ENCODE data around the gene HIRA.

DNA sequence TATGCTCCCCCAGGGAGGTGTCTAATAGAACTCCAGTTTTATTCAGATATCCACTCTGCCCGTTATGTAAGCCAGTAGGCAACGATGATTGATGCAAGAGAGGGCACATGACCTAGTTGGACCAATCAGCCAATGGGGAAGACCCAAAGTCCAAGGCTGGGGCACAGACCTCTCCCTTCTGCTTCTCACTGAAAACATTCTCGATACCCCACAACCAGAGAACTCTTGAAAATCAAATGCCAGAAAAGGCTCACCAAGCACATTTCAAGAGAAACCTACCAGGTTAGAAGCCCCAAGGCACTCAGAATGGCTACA, 7.4 kb downstream of the HIRA start:
- TF ChIP-seq CTBP2 (IDR thresholded peaks at IDR 0.05; ENCODE audit: borderline replicate concordance, insufficient read depth, insufficient read length, low read length) (no peak), TAF1 (IDR thresholded peaks at IDR 0.05; ENCODE audit: low read depth, low read length) (no peak), EP300 (IDR thresholded peaks at IDR 0.05; ENCODE audit: borderline replicate concordance in 1 of 2, low read depth in 2 of 2, low read length in 2 of 2) (no peak), POLR2A (IDR thresholded peaks at IDR 0.05; ENCODE audit: control extremely low read depth in 1 of 2, low read depth in 2 of 2, low read length in 2 of 2) (no peak), RAD21 (IDR thresholded peaks at IDR 0.05 in 1 of 2, conservative IDR thresholded peaks at IDR 0.05 in 1 of 2; ENCODE audit: low read depth in 2 of 2, low read length in 2 of 2) (no peak), POLR2AphosphoS5 (IDR thresholded peaks at IDR 0.05; ENCODE audit: low read depth, low read length) (no peak), CBX8 (IDR thresholded peaks at IDR 0.05; ENCODE audit: borderline replicate concordance, low read depth, low read length) (no peak), BRCA1 (IDR thresholded peaks at IDR 0.05; ENCODE audit: low read depth, low read length) (no peak), TEAD4 (IDR thresholded peaks at IDR 0.05; ENCODE audit: low read depth, low read length) (no peak), RNF2 (IDR thresholded peaks at IDR 0.05; ENCODE audit: borderline replicate concordance, low read depth, low read length, missing control alignments, poor library complexity, severe bottlenecking) (no peak)
- TF ChIP-seq, protein P1, sequence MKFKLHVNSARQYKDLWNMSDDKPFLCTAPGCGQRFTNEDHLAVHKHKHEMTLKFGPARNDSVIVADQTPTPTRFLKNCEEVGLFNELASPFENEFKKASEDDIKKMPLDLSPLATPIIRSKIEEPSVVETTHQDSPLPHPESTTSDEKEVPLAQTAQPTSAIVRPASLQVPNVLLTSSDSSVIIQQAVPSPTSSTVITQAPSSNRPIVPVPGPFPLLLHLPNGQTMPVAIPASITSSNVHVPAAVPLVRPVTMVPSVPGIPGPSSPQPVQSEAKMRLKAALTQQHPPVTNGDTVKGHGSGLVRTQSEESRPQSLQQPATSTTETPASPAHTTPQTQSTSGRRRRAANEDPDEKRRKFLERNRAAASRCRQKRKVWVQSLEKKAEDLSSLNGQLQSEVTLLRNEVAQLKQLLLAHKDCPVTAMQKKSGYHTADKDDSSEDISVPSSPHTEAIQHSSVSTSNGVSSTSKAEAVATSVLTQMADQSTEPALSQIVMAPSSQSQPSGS (IDR thresholded peaks at IDR 0.05; ENCODE audit: low read length): no peak
- TF ChIP-seq, protein P2, sequence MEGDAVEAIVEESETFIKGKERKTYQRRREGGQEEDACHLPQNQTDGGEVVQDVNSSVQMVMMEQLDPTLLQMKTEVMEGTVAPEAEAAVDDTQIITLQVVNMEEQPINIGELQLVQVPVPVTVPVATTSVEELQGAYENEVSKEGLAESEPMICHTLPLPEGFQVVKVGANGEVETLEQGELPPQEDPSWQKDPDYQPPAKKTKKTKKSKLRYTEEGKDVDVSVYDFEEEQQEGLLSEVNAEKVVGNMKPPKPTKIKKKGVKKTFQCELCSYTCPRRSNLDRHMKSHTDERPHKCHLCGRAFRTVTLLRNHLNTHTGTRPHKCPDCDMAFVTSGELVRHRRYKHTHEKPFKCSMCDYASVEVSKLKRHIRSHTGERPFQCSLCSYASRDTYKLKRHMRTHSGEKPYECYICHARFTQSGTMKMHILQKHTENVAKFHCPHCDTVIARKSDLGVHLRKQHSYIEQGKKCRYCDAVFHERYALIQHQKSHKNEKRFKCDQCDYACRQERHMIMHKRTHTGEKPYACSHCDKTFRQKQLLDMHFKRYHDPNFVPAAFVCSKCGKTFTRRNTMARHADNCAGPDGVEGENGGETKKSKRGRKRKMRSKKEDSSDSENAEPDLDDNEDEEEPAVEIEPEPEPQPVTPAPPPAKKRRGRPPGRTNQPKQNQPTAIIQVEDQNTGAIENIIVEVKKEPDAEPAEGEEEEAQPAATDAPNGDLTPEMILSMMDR (IDR thresholded peaks at IDR 0.05; ENCODE audit: control extremely low read depth in 1 of 3, insufficient read depth in 1 of 3, low read depth in 1 of 3, low read length in 3 of 3): no peak
